Frontal cortex (tissue), 4 donors: ENCODE data around the gene MTHFD1L. TPM values are rescaled to one million over a fixed set of nuclear protein-coding genes. Genes with fewer than 3 reads are reported as not detected.

Source experiments
- DNase-seq, 2 donors: peaks; one replicate each; pipeline ENCODE4 v3.0.0; 2012; ENCODE audit warnings: low spot score in 2 of 2
- FAIRE-seq: peaks from 2 replicates; lab custom pipeline; 2012; peaks lifted over from hg19 to GRCh38; lab: Jason Lieb, UNC
- total RNA-seq: library from RNA; depleted of rRNA; stranded (reverse); fragments of >200 nt; gene quantifications from one replicate; pipeline ENCODE4 v1.2.3, GENCODE V29; 2014
- donor health status: control.
- donor health status: control.
- donor health status: control.

The MTHFD1L gene
- total RNA-seq, 1 donor from 2014 or later = 13.5 TPM

DNA sequence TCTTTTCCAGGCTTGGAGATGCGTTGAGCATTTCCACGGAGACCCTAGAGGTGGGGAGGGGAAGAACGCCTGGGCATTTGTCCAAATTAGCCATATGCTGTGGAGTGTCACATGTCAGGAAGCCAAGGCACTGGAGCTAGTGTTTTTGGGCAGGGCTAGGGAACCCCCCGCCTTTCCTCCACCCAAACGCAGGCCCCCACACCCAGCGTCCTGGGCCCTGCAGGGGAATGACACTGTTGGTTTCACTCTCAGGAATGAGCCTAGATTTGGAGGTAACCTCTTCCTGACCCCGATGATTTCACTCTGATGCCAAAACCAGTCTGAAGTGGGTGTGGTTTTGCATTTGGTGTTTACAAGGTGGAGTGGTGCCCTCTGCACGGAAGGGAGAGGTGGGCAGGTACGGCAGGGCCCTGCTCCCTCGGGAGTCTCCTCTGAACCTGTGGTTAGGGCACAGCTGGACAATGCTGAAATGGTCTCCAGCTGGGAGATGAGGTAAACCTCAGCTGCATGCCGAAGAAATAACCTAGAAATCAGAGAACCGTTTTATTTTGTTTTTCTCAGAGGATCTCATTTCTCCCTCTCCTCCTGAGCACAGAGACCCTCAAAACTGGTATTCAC is 29.5 kb downstream of the MTHFD1L start:
- DNase-seq = no peak

DNA sequence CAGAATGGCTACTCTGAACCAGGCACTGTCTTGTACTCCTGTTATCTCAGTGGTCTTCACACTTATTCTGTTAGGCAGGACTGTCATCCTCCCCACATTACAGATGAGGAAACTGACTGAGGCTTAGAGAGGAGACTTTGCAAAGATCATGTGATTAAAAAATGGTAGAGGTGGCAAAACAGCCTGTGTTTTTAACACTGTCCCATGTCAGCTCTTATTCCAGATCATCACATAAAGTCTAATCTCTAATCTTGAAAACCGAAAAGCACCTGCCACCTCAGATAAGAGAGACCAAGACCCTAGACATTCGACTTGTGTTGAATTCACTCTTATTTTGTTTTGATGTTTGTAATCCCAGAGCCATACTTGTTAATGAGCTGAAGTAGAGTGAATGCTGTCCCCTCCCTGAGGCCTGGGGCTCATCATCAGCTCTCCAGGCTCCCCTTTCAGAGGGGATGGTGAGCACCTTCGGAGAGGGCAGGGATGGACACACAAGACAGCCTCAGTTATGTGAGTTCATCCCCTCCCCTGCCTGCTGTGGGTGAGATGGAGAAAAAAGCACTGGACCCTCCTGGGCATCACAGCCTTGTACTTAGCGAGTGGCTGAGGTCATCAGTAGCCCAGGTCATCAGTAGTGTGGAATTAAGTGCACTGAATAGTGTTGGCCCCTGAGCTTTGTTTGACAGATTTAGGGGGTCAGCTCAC is 30.6 kb downstream of the MTHFD1L start:
- DNase-seq = no peak
- no peak for FAIRE-seq

More for the DNA sequence above, 29.5 kb downstream of the MTHFD1L start:
- no peak for FAIRE-seq

DNA sequence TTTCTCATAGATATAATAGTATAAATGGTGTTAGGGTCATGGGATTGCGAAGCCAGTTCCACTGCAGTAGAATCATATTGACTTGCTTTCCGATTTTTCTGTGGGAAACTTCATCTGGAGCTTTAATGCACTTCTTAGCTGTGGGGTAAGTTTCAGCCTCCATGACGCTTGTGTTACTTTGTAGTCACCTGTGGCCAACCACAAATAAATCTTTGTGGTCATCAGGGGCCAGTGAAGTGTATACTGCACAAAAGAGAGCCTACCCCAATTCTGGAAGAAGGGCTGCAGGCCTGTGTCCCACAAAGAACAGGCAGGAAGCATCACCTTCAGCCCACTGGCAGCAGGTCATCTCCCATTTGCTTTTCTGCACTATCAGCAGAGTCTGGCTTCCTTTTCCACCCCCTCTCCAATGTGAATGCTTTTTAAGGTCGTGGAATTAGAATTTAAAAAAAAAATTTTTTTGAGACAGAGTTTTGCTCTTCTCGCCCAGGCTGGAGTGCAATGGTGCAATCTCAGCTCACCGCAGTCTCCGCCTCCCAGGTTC is 32.0 kb downstream of the MTHFD1L start:
- FAIRE-seq (no peak), DNase-seq (no peak)

DNA sequence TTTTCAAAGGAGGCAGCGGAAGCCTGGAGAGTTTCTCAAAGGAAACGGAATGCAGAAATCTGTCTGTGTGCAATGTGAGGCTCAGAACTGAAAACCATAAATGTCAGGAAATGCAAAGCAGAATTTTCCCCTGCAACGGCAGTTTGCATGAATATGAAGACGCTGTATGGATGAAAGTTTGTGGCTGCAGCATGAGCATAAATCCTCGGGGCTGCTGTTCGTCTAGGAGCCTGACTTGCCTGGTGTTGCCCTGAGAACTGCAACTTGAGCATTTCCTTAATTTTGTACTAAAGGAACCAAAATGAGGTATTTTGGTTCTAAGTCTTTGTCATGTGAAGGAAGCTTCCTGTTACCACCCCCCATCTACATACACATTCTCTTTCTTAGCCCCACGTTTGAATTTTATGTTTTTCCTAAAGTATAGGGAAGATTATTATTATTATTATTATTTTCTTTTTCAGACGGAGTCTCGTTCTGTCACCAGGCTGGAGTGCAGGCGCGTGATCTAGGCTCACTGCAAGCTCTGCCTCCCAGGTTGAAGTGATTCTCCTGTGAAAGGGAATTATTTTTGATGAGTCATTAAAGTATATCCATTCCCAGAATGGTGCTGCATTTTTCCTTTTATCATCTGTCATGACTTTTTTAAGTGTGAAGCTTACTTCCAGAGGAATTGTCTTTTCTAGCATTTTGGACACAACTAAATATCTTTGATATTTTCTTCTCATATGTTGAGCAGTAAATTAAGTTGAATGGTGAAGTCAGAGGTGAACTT is 33.1 kb downstream of the MTHFD1L start:
- DNase-seq (no peak), FAIRE-seq (no peak)

DNA sequence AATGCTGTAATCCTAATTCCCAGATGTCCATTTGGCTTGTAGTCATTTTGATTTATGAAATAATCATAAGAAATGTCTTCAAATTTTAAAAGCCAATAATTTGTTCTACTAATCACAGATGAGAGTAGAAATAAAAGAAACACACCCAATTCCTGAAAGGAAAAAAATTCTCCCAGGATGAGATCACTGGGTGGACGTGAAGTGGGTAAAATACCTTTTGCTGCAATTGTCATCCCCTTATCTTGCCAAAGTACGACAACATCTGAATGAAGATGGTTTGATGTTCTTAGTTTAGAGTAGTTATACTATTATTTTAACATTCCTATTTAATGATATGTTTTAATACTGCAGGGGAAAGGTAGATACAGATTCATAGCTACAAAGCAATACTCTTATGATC is 33.7 kb downstream of the MTHFD1L start:
- DNase-seq (no peak), FAIRE-seq (no peak)

DNA sequence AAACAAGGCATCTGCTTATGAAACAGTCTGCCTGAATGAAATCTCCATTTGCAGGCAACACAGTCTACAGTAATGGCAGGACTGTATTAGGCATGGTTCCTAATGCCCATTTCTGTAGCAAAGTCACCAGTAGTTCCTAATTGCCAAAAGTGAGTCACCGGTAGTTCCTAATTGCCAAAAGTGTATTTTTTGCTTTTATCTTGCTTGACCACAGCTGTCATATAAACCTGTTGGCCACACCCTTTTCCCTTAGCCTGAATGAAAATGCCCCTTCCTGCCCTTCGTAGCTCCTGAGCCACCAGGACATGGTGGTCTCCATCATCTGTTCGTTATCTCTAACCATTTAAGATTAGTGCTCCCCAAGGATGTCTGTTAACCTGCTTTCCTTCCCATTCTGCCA is 34.5 kb downstream of the MTHFD1L start:
- DNase-seq (no peak), FAIRE-seq (no peak)

DNA sequence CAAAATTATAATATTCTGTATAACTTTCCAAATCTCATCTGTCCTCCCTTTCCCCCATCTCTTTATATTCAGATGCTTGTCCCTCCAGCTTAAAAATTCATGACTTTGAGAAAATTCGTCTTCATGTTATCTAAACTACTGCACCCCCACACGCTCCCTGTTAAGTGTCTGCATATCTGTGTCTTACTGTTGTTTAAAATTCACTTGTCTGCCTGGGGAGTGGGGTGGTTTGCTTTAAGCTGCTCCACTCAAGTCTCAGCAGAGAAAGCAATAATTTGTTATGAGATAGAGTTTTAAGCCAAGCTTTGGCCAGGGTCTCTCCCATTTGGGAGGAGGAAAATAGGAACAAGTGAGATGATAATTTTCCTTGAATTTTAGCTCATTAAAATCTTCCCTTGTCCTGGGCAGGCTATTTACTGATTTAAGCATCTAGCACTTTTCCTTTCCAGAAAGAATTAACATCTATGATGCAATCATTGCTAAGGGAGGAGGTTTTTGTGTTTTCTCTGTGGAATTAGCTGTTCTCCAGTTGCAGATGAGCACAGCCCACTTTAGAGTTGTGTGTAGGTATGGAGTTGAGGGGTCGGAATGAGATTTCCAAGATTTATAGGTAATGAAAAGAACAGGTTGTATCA is 36.8 kb downstream of the MTHFD1L start:
- no peak for FAIRE-seq
- no peak for DNase-seq

DNA sequence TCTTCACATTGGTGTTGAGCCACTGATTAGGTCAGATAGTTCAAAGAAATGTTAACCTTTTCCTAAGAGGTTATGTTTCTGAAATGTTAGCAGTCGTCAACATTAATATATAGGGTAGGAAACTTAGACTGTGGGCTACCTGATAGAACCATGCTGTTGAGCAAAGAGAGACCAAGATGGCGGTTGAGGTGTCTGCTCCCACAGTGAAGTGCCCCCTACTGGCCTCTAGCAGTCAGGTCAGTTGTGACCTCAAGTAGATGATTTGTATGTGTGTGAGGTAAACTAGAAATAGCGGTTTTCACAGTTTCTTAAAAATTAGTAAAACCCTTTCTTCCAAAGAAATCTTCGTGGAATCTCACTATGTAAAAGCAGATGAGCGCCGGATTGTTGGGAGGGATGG is 40.3 kb downstream of the MTHFD1L start:
- DNase-seq (no peak), FAIRE-seq (no peak)

DNA sequence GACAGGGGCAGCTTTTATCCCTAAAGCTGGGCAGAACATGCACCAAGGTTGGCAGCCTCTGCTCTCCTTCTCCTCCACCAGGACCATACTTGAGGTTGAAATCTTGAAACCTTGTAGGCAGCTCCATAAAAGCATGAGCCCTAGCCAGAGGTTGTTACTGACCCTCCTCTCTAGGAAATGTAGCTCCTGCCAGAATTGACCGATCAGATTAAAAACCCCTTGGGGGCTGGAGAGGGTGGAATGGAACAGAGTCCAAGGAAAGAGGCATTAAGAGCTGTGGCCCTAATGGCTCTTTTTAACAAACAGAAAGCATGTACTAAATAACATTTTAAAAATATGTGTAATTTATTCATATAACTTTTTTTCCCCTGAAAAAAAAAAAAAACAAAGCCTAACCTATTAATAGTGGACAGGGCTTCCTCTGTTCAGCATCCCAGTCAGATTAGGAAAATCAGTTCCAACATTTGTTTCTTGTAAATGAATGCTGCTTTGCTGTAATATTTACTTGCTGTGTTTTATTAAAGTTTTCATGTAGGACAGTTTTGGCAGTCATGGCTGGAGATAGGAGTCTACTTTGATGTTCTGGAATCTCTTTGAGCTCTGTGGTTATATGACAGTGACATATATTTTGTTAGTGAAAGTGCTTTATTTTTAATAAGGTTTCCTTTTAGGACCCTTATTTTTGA is 41.3 kb downstream of the MTHFD1L start:
- FAIRE-seq (no peak), DNase-seq (no peak)

DNA sequence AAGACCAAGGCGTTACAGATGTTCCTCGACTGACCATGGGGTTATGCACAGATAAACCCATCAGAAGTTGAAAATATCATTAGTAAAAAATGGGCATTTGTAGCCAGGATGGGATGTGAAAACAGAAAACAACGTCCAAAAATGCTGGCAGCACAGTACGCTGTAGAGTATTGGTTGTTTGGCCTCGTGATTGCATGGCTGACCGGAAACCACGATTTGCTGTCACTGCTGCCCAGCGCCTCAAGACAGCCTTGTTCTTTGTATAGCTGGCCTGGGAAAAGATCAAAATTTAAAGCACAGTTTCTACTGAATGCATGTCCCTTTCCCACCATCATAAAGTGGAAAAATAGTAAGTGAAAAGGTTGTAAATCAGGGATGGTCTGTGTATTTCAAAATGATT is 41.9 kb downstream of the MTHFD1L start:
- no peak for FAIRE-seq
- no peak for DNase-seq

DNA sequence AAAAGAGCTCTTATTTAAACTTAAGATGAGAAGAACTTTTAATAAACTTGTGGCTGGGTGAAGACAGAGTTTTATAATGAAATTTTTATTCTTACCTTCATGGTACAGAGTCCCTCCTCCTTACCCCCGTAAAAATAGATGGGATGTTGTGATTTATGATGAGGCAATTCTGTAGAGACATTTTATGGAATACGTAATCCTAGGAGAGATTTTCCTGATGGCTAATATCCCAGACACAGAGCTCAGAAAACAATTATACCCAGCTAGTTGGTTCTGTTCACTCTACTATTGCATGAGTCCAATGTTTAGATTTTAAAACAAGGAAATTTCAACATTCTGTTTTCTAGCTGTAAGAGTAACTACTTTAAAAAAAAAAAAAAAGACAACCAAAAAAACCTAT is 43.4 kb downstream of the MTHFD1L start:
- FAIRE-seq = no peak
- no peak for DNase-seq

DNA sequence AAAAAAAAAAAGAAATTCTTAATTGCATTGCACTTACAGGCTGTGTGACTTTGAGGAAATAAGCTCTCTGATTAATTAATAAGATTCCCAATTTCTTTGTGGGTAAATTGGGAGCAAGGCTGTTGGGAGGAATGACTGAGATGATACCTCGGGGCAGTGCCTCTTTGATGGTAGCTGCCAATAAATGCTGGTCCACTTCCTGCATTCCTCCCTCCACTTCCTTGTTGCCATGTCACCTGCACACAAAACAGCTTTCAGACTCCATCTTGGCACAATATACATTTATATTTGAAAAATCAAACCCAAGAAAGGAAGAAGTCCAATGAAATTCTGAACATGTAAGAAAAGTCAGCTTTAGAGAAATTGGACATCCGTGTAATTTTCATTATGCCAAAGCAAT is 45.1 kb downstream of the MTHFD1L start:
- DNase-seq (no peak), FAIRE-seq (no peak)

DNA sequence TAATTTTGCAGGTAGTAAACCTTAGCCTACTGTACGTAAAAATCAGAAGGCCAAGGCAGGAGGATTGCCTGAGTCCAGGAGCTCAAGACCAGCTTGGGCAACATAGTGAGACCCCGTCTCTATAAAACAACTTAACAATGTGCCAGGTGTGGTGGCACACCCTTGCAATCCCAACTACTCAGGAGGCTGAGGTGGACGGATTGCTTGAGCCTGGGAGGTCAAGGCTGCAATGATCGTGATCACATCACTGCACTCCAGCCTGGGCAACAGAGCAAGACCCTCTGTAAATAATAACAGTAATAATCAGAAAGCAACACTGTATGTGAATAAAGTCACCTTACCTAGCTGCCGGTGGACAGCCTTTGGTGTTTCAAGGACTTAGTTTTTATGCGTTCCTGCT is 48.9 kb downstream of the MTHFD1L start:
- DNase-seq (no peak), FAIRE-seq (no peak)

DNA sequence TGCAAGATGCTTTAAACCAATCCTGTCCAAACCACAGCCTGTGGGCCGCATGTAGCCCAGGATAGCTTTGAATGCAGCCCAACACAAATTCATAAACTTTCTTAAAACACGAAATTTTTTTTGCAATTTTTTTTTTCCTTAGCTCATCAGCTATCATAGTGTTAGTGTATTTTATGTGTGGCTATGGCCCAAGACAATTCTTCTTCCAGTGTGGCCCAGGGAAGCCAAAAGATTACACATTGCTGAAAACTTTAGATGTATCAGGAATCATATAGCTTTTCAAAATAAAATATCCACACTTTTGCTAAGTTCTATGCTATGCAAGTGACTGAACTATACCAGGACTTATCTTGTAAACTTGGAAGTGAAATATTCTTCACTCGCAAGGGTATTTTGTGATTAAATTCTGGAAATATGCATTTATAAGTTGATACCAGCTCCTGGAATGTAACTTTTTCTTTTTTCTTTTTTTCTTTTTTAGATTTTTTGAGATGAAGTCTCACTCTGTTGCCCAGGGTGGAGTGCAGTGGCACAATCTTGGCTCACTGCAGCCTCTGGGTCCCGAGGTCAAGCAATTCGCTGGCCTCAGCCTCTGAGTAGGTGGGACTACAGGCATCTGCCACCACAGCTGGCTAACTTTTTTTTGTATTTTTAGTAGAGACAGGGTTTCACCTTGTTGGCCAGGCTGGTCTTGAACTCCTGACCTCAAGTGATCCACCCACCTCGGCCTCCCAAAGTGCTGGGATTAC is 49.8 kb downstream of the MTHFD1L start:
- DNase-seq = no peak

DNA sequence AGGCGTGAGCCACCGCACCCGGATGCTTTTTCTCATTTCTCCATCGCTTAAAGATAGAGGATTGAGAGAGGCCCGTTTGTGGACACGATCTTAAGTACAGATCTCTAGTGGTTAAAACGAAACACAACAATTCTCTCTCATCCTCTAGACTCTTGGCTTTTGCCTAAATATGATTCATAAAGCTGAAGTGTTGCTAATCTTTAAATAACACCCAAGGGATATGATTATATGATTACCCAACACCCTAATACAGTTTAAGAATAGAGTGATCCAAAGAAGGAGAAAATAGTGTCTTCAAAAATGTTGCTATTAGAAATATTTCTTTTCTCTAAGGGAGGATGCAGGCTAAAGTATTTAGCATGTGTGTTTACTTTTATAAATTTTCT is 50.4 kb downstream of the MTHFD1L start:
- DNase-seq = no peak
- no peak for FAIRE-seq

More for the DNA sequence above, 49.8 kb downstream of the MTHFD1L start:
- no peak for FAIRE-seq

DNA sequence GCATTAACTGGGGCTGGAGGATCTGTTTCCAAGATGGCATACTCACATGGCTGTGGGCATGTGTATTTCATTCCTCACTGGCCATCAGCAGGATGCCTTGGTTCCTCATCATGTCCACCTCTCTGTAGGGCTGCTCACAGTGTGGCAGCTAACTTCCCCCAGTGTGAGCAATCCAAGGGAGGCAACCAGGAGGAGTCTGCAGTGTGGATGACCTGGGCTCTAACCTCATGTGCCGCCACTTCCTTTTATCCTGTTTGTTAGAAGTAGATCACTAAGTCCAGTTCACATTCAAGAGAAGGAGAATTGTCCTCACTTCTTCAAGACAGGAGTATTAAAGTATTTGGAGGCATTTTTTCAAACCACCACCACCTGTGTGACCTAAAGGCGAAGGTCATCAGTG is 54.4 kb downstream of the MTHFD1L start:
- DNase-seq (no peak), FAIRE-seq (no peak)

DNA sequence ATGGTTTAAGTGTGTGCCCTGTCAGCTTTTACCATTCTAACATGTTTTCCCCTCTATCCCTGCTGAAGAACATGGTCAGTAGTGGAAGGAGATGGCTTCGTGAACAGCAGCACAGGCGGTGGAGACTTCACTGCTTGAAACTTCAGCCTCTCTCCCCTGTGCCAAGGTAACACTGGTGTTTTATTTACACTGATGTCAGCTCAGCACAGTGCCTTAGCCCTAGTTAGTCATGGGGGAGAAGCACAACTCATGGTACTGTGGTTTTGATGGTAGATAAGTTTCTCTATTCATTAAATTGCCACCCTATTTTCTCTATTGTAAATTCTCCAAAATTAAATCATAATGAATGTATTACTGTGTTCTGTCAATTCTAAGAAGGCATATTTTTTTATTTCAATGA is 56.6 kb downstream of the MTHFD1L start:
- FAIRE-seq (no peak), DNase-seq (no peak)

DNA sequence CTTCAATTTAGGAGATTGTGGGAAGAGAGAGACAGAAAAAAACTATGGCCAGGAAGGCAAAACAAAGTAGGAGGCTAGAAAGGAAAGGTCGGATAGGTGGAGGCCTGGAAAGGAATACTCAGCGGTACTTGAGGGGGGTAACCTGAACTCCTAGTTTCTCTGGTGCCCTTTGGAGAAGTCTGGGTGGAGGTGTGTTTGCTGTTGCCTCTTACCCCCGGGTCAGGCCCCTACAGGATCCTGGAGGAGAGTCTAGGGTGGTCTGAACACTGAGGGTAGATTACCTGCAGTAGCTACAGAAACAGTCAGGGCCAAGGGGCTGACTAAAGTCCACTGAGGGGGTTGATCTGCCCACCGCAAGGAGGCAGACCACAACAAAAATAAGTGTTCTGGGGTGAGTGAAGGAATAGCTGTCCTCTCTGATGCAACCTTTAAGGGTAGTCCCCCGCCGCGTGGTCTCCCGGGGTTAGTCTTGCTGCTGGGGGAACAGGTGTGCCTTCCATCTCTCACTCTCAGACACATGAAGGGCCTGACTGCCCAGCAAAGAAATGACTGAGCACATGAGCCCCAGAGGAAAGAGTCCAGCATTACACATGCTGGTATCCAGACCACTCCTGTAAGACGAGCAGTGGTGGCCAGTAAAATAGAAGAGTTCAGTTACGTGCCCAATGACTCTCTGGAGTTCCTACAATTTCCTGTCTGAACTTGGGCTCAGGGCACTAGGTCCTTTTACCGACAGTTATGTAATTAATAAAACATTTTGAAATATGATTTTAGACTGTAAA is 59.5 kb downstream of the MTHFD1L start:
- no peak for FAIRE-seq

DNA sequence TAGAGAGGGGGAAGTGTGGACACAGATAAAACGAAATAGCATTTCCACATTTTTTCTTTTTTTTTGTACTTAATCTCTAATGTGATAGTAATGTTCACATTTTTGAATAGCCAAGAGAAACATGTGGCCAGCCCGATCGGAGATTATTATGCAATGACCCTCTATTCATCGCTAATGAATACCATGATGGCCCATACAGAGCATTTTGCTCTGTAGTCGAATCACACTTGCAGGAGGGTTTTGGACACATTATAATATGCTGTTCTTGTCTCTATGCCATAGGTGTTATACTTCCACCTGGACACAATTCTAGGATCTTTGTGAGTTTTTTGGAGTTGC is 60.1 kb downstream of the MTHFD1L start:
- no peak for FAIRE-seq
- DNase-seq = no peak

More for the DNA sequence above, 59.5 kb downstream of the MTHFD1L start:
- no peak for DNase-seq
